CD4-positive, alpha-beta T cell (primary cell): ENCODE results near the gene ZPBP. TPM values are rescaled to one million over a fixed set of nuclear protein-coding genes. Genes with fewer than 3 reads are reported as not detected.

ENCODE experiments used
- ATAC-seq: fragments of 200-7000 bp; cut with Tn5 transposase; one replicate; pipeline ENCODE4 v1.10.0; 2022; ENCODE audit warnings: mild to moderate bottlenecking; ENCODE audit not compliant: poor library complexity
- CTCF ChIA-PET: fragments of 350-600 bp; sonication (Branson Sonifier 250); formaldehyde crosslinking; loops from one replicate; lab custom pipeline; 2021; ENCODE audit warnings: antibody characterized with exemption, inconsistent platforms; lab: Charles Lee
- POLR2A ChIA-PET: fragments of 350-600 bp; sonication (Branson Sonifier 250); formaldehyde crosslinking; loops from one replicate; lab custom pipeline; 2021; ENCODE audit warnings: antibody characterized with exemption, inconsistent platforms; lab: Charles Lee
- DNase-seq, 14 experiments: peaks; one replicate each; pipeline ENCODE4 v3.0.0-alpha.2; 2013 to 2020; ENCODE audit warnings: mixed read lengths in 2 of 14
- H3K27ac ChIP-seq, 2 donors: one replicate each; pipeline versions ENCODE4 v1.5.1 to v1.7.0; 2013; ENCODE audit warnings: low read length in 2 of 2, low read depth in 1 of 2, mild to moderate bottlenecking in 1 of 2
- H3K27me3 ChIP-seq, 2 experiments: 1 replicate in 1 of 2; 2 replicates in 1 of 2; pipeline versions ENCODE4 v1.6.1 to v1.7.0; 2013; ENCODE audit warnings: low read length in 2 of 2, control low read depth in 1 of 2, mild to moderate bottlenecking in 1 of 2, moderate library complexity in 1 of 2; ENCODE audit not compliant: insufficient read depth in 2 of 2, control insufficient read depth in 1 of 2
- H3K36me3 ChIP-seq: one replicate; pipeline ENCODE4 v1.6.1; 2013; ENCODE audit warnings: low read length, control low read depth; ENCODE audit not compliant: insufficient read depth
- H3K4me1 ChIP-seq: one replicate; pipeline ENCODE4 v1.6.1; 2013; ENCODE audit warnings: low read length, control low read depth; ENCODE audit not compliant: insufficient read depth
- H3K4me3 ChIP-seq: one replicate; pipeline ENCODE4 v1.5.1; 2013; ENCODE audit warnings: mild to moderate bottlenecking, low read length, moderate library complexity
- H3K9me3 ChIP-seq, 2 experiments: 1 replicate in 1 of 2; 2 replicates in 1 of 2; pipeline versions ENCODE4 v1.6.1 to v1.7.0; 2013; ENCODE audit warnings: low read length in 2 of 2, mild to moderate bottlenecking in 2 of 2, control low read depth in 1 of 2, moderate library complexity in 1 of 2; ENCODE audit not compliant: control insufficient read depth in 1 of 2, insufficient read depth in 1 of 2
- H3K27ac Mint-ChIP-seq: one replicate; pipeline ENCODE4 v1.8.0; 2020; ENCODE audit warnings: mixed read lengths
- H3K27me3 Mint-ChIP-seq: one replicate; pipeline ENCODE4 v1.8.0; 2021; ENCODE audit warnings: mixed read lengths
- H3K36me3 Mint-ChIP-seq: one replicate; pipeline ENCODE4 v1.8.0; 2021; ENCODE audit warnings: low read depth, mixed read lengths
- H3K4me1 Mint-ChIP-seq: one replicate; pipeline ENCODE4 v1.8.0; 2021; ENCODE audit warnings: low read depth, mixed read lengths
- H3K4me3 Mint-ChIP-seq: one replicate; pipeline ENCODE4 v1.8.0; 2020; ENCODE audit warnings: mild to moderate bottlenecking, mixed read lengths
- H3K9me3 Mint-ChIP-seq: one replicate; pipeline ENCODE4 v1.8.0; 2020; ENCODE audit warnings: mixed read lengths
- CTCF ChIP-seq: fragments of 200-600 bp; IDR thresholded peaks from one replicate; pipeline ENCODE4 v1.8.0; 2022; ENCODE audit warnings: antibody characterized with exemption, mild to moderate bottlenecking
- intact Hi-C, 2 experiments: fragments of 100-400 bp; cut with DNase I in 1 of 2; cut with micrococcal nuclease in 1 of 2; formaldehyde crosslinking; loops; one replicate each; pipeline versions ENCODE4 v1.15.1 to v1.9.0; 2023 to 2025; cut with DNase I, micrococcal nuclease
- total RNA-seq, 174 experiments: library from RNA in 2 of 174; stranded (reverse) in 2 of 174; gene quantifications; one replicate each; pipeline ENCODE4 v1.2.3 and lab custom pipeline; 2021 to 2026

The ZPBP gene
- total RNA-seq, 2 experiments from 2014 or later = not detected

GRCh38 chr7:49995681-49996080, 97.4 kb downstream of the ZPBP start:
- Mint-ChIP-seq H3K4me1 (no peaks in the 10 kb centered on the region), H3K27me3 (peaks cover 5% of the 10 kb centered on the region), H3K36me3 (no peaks in the 10 kb centered on the region), H3K27ac (no peak overlapping the region), H3K4me3 (no peak overlapping the region), H3K9me3 (no peaks in the 10 kb centered on the region)
- no peak overlapping the region for H3K4me3 ChIP-seq
- ChIA-PET POLR2A (no interaction called here), CTCF (no interaction called here)
- no peaks in the 10 kb centered on the region for H3K27me3 ChIP-seq
- no peak for ATAC-seq
- no peaks in the 10 kb centered on the region for H3K4me1 ChIP-seq
- no peak for DNase-seq
- no peak for TF ChIP-seq CTCF
- H3K36me3 ChIP-seq = no peaks in the 10 kb centered on the region
- H3K9me3 ChIP-seq = no peaks in the 10 kb centered on the region
- intact Hi-C loops = no loop called here
- no peak overlapping the region for H3K27ac ChIP-seq

- Histone ChIP-seq H3K4me1 (no peaks in the 10 kb centered on the region), H3K4me3 (no peak overlapping the region), H3K27me3 (peaks cover 3 to 5% of the 10 kb centered on the region in 2 experiments), H3K27ac (no peak overlapping the region), H3K36me3 (no peaks in the 10 kb centered on the region), H3K9me3 (peaks cover 5 to 16% of the 10 kb centered on the region in 2 experiments)
- CTCF ChIA-PET = no interaction called here
- Mint-ChIP-seq H3K36me3 (no peaks in the 10 kb centered on the region), H3K27me3 (peaks cover 7% of the 10 kb centered on the region), H3K9me3 (peaks cover 13% of the 10 kb centered on the region), H3K4me1 (no peaks in the 10 kb centered on the region), H3K4me3 (no peak overlapping the region), H3K27ac (no peak overlapping the region)
- intact Hi-C loops = no loop called here
- POLR2A ChIA-PET = no interaction called here
- no peak for ATAC-seq
- no peak for DNase-seq
- TF ChIP-seq CTCF = no peak
These were observed 106.9 kb downstream of the ZPBP start for GRCh38 chr7:49986191-49986590.

GRCh38 chr7:49980465-49980864, 112.6 kb downstream of the ZPBP start:
- Histone ChIP-seq H3K36me3 (no peaks in the 10 kb centered on the region), H3K27me3 (no peaks in the 10 kb centered on the region), H3K4me1 (no peaks in the 10 kb centered on the region), H3K4me3 (no peak overlapping the region), H3K27ac (no peak overlapping the region), H3K9me3 (no peaks in the 10 kb centered on the region)
- Mint-ChIP-seq H3K4me1 (no peaks in the 10 kb centered on the region), H3K9me3 (no peaks in the 10 kb centered on the region), H3K4me3 (no peak overlapping the region), H3K27me3 (peaks cover 4% of the 10 kb centered on the region), H3K27ac (no peak overlapping the region), H3K36me3 (no peaks in the 10 kb centered on the region)
- POLR2A ChIA-PET = no interaction called here
- intact Hi-C loops = no loop called here
- DNase-seq (no peak), ATAC-seq (no peak)
- TF ChIP-seq CTCF = no peak
- CTCF ChIA-PET = no interaction called here
